Thyroid gland (tissue), 4 donors: ENCODE data around the gene BHLHE41. TPM values are rescaled to one million over a fixed set of nuclear protein-coding genes. Genes with fewer than 3 reads are reported as not detected.
A peak's percentile ranks its signal among the peaks of the same experiment; 100 is the strongest.

Experiments
- DNase-seq, 2 donors: peaks; one replicate each; pipeline ENCODE4 v3.0.0-alpha.2; 2019
- H3K27ac ChIP-seq, 3 donors: fragments of 200-600 bp; sonication (generic); 1 replicate in 2 of 3; 2 replicates in 1 of 3; pipeline ENCODE4 v1.5.1; 2016 to 2019; ENCODE audit warnings: mild to moderate bottlenecking in 1 of 3, moderate library complexity in 1 of 3
- H3K27me3 ChIP-seq: fragments of 200-600 bp; sonication (generic); one replicate; pipeline ENCODE4 v1.5.1; 2019
- H3K36me3 ChIP-seq, 2 donors: fragments of 200-600 bp; sonication (generic); one replicate each; pipeline ENCODE4 v1.5.1; 2016 to 2019
- H3K4me1 ChIP-seq, 2 donors: fragments of 200-600 bp; sonication (generic); one replicate each; pipeline ENCODE4 v1.5.1; 2017 to 2019
- H3K4me3 ChIP-seq, 3 donors: fragments of 200-600 bp; sonication (generic); replicated peaks in 1 of 3; 1 replicate in 2 of 3; 2 replicates in 1 of 3; pipeline ENCODE4 v1.5.1; 2016; ENCODE audit warnings: mild to moderate bottlenecking in 1 of 3
- H3K9me3 ChIP-seq: fragments of 200-600 bp; sonication (generic); one replicate; pipeline ENCODE4 v1.5.1; 2017
- CTCF ChIP-seq, 6 experiments: fragments of 200-600 bp in 3 of 6; fragments of 450-650 bp in 3 of 6; sonication (generic) in 3 of 6; IDR thresholded peaks; one replicate each; pipeline ENCODE4 v1.5.1; 2016 to 2019; ENCODE audit warnings: antibody characterized with exemption in 6 of 6, mild to moderate bottlenecking in 2 of 6, inconsistent platforms in 1 of 6, moderate library complexity in 1 of 6
- POLR2A ChIP-seq, 2 donors: fragments of 450-650 bp; IDR thresholded peaks; one replicate each; pipeline ENCODE4 v1.6.1; 2017; ENCODE audit warnings: antibody characterized with exemption in 2 of 2, mild to moderate bottlenecking in 2 of 2, moderate library complexity in 1 of 2
- WGBS, 2 donors: methylation state at CpG; one replicate each; pipeline ENCODE4 v1.1.5; 2017; 5-methylcytosine and 5-hydroxymethylcytosine counted together
- intact Hi-C: fragments of 100-400 bp; cut with DNase I; formaldehyde crosslinking; loops from one replicate; pipeline ENCODE4 v1.15.1; 2023
- total RNA-seq, 4 donors: library from RNA; depleted of rRNA; stranded (reverse); fragments of >200 nt; gene quantifications; one replicate each; pipeline ENCODE4 v1.2.3, GENCODE V29; 2016

The BHLHE41 gene
- total RNA-seq, 4 donors from 2014 or later = 32.6 to 67.4 (median 34.3) TPM

GRCh38 chr12:26120561-26121274 is 4.1 kb downstream of the BHLHE41 start:
- WGBS, 2 donors = 52 to 53% methylated on average over 4 of the region's 4 CpGs
- DNase-seq = no peak
- Histone ChIP-seq H3K4me1 (peaks cover 24 to 46% of the 10 kb centered on the region in 2 donors), H3K36me3 (no peaks in the 10 kb centered on the region), H3K4me3 (peak overlapping the region in 1 of 3 donors; percentile 59), H3K27ac (peak overlapping the region; percentile 94 to 99 (median 94)), H3K9me3 (no peaks in the 10 kb centered on the region), H3K27me3 (no peaks in the 10 kb centered on the region)
- TF ChIP-seq CTCF (IDR thresholded peaks at IDR 0.05) (no peak), POLR2A (IDR thresholded peaks at IDR 0.05) (peak in 1 of 2 donors; percentile 32)
- intact Hi-C loops = no loop called here

- H3K27ac ChIP-seq = peak overlapping the region; percentile 94 to 99 (median 94)
- peak in 1 of 2 donors; percentile 15 for DNase-seq
Observed at GRCh38 chr12:26119391-26119989, 5.3 kb downstream of the BHLHE41 start.

GRCh38 chr12:26118308-26118707 is 6.5 kb downstream of the BHLHE41 start:
- DNase-seq = peak in 1 of 2 donors; percentile 18
- H3K4me3 ChIP-seq = no peak overlapping the region
- peak overlapping the region; percentile 94 to 99 (median 94) for H3K27ac ChIP-seq
- H3K36me3 ChIP-seq = no peaks in the 10 kb centered on the region
- H3K9me3 ChIP-seq = no peaks in the 10 kb centered on the region
- 61 to 76% methylated on average over 4 of the region's 4 CpGs for WGBS, 2 donors
- TF ChIP-seq POLR2A (IDR thresholded peaks at IDR 0.05) = no peak
- TF ChIP-seq CTCF (IDR thresholded peaks at IDR 0.05) = no peak
- H3K4me1 ChIP-seq = peaks cover 28 to 57% of the 10 kb centered on the region in 2 donors
- no peaks in the 10 kb centered on the region for H3K27me3 ChIP-seq
- intact Hi-C loops = no loop called here

More at GRCh38 chr12:26119391-26119989, 5.3 kb downstream of the BHLHE41 start:
- intact Hi-C loops = no loop called here
- Histone ChIP-seq H3K4me3 (no peak overlapping the region), H3K27me3 (no peaks in the 10 kb centered on the region), H3K4me1 (peaks cover 24 to 51% of the 10 kb centered on the region in 2 donors), H3K36me3 (no peaks in the 10 kb centered on the region), H3K9me3 (no peaks in the 10 kb centered on the region)
- 21 to 28% methylated on average over 2 of the region's 2 CpGs for WGBS, 2 donors
- TF ChIP-seq POLR2A (IDR thresholded peaks at IDR 0.05) = peak in 1 of 2 donors; percentile 33
- TF ChIP-seq CTCF (IDR thresholded peaks at IDR 0.05) = peak in 4 of 6 experiments; percentile 45 to 59 (median 52)

- H3K27ac ChIP-seq = peak overlapping the region; percentile 94 to 99 (median 94)
- intact Hi-C loops = no loop called here
- peak in 1 of 2 donors; percentile 41 for DNase-seq
- H3K9me3 ChIP-seq = no peaks in the 10 kb centered on the region
- H3K36me3 ChIP-seq = no peaks in the 10 kb centered on the region
- WGBS, 2 donors = 71 to 75% methylated on average over 6 of the region's 6 CpGs
- no peak overlapping the region for H3K4me3 ChIP-seq
- H3K4me1 ChIP-seq = peaks cover 31 to 61% of the 10 kb centered on the region in 2 donors
- no peaks in the 10 kb centered on the region for H3K27me3 ChIP-seq
- TF ChIP-seq CTCF (IDR thresholded peaks at IDR 0.05) (no peak), POLR2A (IDR thresholded peaks at IDR 0.05) (no peak)
Observed at GRCh38 chr12:26116829-26117715, 7.8 kb downstream of the BHLHE41 start.
